Measurements from ENCODE around the gene SLC37A3. TPM values are rescaled to one million over a fixed set of nuclear protein-coding genes. Genes with fewer than 3 reads are reported as not detected.

SLC37A3 gene
- total RNA-seq, 1 experiment from 2014 or later: 57.8 TPM

GRCh38 chr7:140304191-140304799, 94.0 kb downstream of the SLC37A3 start:
- DNase-seq (ENCODE audit: low read depth, low spot score) (no peak), ATAC-seq (no peak)
- H3K4me1 ChIP-seq (ENCODE audit: control insufficient read depth, insufficient read depth, low read length): no peaks in the 10 kb centered on the region
- H3K9me3 ChIP-seq (ENCODE audit: control insufficient read depth, insufficient read depth, low read depth, low read length): no peaks in the 10 kb centered on the region
- no peaks in the 10 kb centered on the region for H3K36me3 ChIP-seq (ENCODE audit: control insufficient read depth, insufficient read depth, low read length)
- ChIA-PET CTCF (no interaction called here), POLR2A (interaction anchor here (0.6 to 0.7 kb wide), 2 partner anchors 9 to 78 kb away, joined by 4 to 5 read pairs; no protein-coding TSS in a partner anchor)
- H3K27ac ChIP-seq (ENCODE audit: low read length): no peak overlapping the region
- in situ Hi-C loops (cut with HindIII; ENCODE audit: low pct_unique_long_range_greater_than_20kb, low sequenced_read_pairs): no loop called here
- TF ChIP-seq POLR2AphosphoS5 (IDR thresholded peaks at IDR 0.05; ENCODE audit: low read depth, low read length) (no peak), CTCF (IDR thresholded peaks at IDR 0.05) (peak; percentile 59; the same call in 1 of the 2 replicates), SIN3A (IDR thresholded peaks at IDR 0.05; ENCODE audit: borderline replicate concordance, insufficient read depth, low read depth, low read length) (no peak), REST (IDR thresholded peaks at IDR 0.05; ENCODE audit: insufficient read depth in 1 of 2, low read depth in 2 of 2, low read length in 1 of 2) (no peak)
- intact Hi-C loops (cut with micrococcal nuclease; ENCODE audit: unreplicated experiment): no loop called here
- no TSS peak for BruUV-seq (replicated peaks)
- H3K4me3 ChIP-seq (ENCODE audit: low read depth in 2 of 2, low read length in 2 of 2): no peak overlapping the region
- H3K27me3 ChIP-seq (ENCODE audit: control insufficient read depth, insufficient read depth, low read length): no peaks in the 10 kb centered on the region

GRCh38 chr7:140300243-140301136, 97.8 kb downstream of the SLC37A3 start:
- no peaks in the 10 kb centered on the region for H3K36me3 ChIP-seq (ENCODE audit: control insufficient read depth, insufficient read depth, low read length)
- DNase-seq (ENCODE audit: low read depth, low spot score) (no peak), ATAC-seq (no peak)
- H3K27me3 ChIP-seq (ENCODE audit: control insufficient read depth, insufficient read depth, low read length): no peaks in the 10 kb centered on the region
- in situ Hi-C loops (cut with HindIII; ENCODE audit: low pct_unique_long_range_greater_than_20kb, low sequenced_read_pairs): no loop called here
- no peaks in the 10 kb centered on the region for H3K4me1 ChIP-seq (ENCODE audit: control insufficient read depth, insufficient read depth, low read length)
- TF ChIP-seq CTCF (IDR thresholded peaks at IDR 0.05): no peak
- no peak for TF ChIP-seq POLR2AphosphoS5 (IDR thresholded peaks at IDR 0.05; ENCODE audit: low read depth, low read length)
- no peak for TF ChIP-seq TCF7L2 (IDR thresholded peaks at IDR 0.05; ENCODE audit: low read depth, low read length)
- no peak for TF ChIP-seq SIN3A (IDR thresholded peaks at IDR 0.05; ENCODE audit: borderline replicate concordance, insufficient read depth, low read depth, low read length)
- no peak for TF ChIP-seq REST (IDR thresholded peaks at IDR 0.05; ENCODE audit: insufficient read depth in 1 of 2, low read depth in 2 of 2, low read length in 1 of 2)
- no peak overlapping the region for H3K27ac ChIP-seq (ENCODE audit: low read length)
- intact Hi-C loops (cut with micrococcal nuclease; ENCODE audit: unreplicated experiment): no loop called here
- no peak overlapping the region for H3K4me3 ChIP-seq (ENCODE audit: low read depth in 2 of 2, low read length in 2 of 2)
- POLR2A ChIA-PET: no interaction called here
- H3K9me3 ChIP-seq (ENCODE audit: control insufficient read depth, insufficient read depth, low read depth, low read length): no peaks in the 10 kb centered on the region
- BruUV-seq (replicated peaks): no TSS peak
- CTCF ChIA-PET: interaction anchor here (0.6 kb wide), 1 partner anchor 30 kb away, joined by 3 read pairs; no protein-coding TSS in a partner anchor
